Head of caudate nucleus (tissue), 42 donors: Measurements from ENCODE around the gene NELL1.
A peak's percentile ranks its signal among the peaks of the same experiment; 100 is the strongest.

Source experiments
- DNase-seq, 42 donors: peaks; one replicate each; pipeline versions ENCODE4 v3.0.0 to v3.0.0-alpha.2; 2020 to 2021; ENCODE audit warnings: mixed read lengths in 7 of 42
- intact Hi-C: fragments of 100-400 bp; cut with DNase I; formaldehyde crosslinking; loops from one replicate; pipeline ENCODE4 v1.15.0; 2022

NELL1 gene

GRCh38 chr11:20754933-20755332 is 85.5 kb downstream of the NELL1 start:
- peak in 6 of 42 donors; percentile 7 to 45 (median 22) for DNase-seq
- intact Hi-C loops: no loop called here

GRCh38 chr11:20759541-20759940 is 90.2 kb downstream of the NELL1 start:
- no peak for DNase-seq
- intact Hi-C loops: no loop called here

- no peak for DNase-seq
- intact Hi-C loops: no loop called here
Measured at GRCh38 chr11:20760811-20761210, 91.4 kb downstream of the NELL1 start.

DNA sequence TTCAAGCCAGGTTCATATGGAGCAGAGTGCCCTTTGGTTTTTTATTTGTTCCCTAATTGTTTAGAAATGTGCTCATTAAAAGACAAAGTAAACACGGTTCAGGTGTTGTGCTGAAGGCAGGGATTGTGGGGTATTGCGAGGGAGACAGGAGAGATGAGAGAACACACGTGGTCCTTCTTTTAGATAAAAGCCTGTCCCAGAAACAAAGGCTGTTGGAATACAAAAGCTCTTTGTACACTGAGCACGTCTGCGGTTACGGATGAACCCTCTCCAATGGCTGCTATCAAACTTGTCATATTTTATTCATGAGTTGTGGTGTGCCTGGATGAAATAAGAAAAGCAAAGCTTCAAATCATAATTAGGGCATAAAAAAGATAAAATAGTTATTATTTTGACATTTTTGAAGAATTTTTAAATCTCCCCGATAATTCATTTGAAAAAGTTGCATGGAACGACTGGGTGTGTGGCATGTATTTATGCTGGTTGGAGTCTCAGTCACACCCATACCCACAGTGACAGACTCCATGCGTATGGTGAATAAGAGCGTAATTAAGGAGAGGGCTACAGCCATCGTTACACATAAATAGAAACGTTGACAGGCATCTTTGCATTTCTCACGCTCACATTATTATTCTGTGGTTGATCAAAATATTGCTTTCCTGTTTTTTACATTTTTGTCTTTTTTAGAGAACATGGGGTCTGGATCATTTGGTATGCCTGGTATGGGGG is 92.9 kb downstream of the NELL1 start:
- intact Hi-C loops: no loop called here
- peak in 1 of 42 donors; percentile 14 for DNase-seq

DNA sequence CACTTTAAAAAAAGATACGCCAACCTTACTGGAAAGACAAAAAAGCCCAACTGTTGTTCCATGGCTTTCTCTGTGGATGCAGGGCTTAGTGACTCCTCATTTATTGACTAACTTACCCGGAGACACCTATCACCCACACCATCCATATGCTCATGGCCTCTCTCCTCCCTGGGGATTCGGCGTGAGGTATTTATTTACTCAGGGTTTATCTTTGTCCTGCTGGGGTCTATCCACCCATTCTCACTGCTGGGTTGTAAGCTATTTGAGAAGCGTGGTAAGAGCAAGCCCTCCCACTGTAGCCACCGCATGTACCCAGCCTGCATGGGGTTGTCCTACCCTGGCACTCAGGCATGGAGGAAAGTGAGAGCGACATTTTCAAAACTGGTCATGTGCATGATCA is 93.6 kb downstream of the NELL1 start:
- no peak for DNase-seq
- intact Hi-C loops: no loop called here

- intact Hi-C loops: no loop called here
- DNase-seq: no peak
Measured at GRCh38 chr11:20770414-20770946, 101.1 kb downstream of the NELL1 start.

DNA sequence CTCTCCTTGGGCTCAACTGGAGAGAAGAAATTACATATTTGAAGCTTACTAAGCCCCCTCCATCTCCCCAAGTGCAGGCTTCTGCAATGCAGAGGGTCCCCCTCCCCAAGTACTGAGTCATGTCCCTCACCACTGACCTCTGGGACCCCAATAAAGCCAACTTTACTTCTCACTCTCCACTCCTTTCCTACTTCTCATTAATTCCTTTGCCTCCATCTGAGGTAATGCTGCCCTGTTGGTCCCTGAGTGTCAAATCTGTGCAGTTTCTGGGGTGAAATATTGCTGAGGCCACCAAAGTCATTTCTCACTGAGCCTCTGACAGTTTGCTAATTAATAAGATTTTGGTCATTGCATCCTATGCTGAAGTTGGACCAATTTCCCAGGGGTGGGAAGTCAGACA is 101.6 kb downstream of the NELL1 start:
- DNase-seq: no peak
- intact Hi-C loops: no loop called here

DNA sequence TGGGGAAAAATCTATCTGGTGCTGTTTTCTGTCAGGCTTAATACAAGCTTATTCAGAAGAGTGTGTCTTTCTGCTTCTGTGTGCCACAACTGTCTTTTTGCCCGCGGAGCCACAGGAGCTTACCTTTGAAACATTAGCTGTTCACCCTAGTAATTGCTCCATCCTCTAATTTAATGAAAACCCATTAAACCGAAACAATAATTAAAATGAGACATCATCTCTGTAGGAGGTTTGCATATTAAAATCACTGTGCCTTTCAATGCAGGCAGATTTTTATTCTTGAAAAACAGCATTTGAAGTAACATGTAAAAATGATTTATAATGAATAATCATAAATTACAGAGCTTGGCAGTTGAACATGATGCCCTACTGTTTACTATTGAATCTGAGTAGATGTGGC is 102.3 kb downstream of the NELL1 start:
- intact Hi-C loops: no loop called here
- DNase-seq: no peak

DNA sequence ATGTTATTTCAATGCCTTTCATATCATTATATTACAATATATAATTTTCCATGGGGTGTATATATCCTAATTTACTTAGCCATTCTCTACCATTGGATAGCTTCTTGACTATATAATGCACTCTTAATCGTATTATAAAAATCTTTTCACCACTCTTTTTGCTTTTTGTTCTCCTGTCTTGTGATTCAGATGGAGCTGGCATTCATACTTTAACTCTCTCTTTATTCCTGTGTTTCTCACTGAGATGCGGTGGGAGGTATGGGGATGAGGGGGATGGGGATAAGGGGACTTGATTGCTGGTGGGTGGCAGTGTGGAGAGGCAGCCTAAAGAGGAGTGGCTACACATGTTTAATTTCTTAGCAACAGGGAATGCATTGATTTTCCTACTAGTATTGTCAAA is 105.9 kb downstream of the NELL1 start:
- intact Hi-C loops: no loop called here
- no peak for DNase-seq

DNA sequence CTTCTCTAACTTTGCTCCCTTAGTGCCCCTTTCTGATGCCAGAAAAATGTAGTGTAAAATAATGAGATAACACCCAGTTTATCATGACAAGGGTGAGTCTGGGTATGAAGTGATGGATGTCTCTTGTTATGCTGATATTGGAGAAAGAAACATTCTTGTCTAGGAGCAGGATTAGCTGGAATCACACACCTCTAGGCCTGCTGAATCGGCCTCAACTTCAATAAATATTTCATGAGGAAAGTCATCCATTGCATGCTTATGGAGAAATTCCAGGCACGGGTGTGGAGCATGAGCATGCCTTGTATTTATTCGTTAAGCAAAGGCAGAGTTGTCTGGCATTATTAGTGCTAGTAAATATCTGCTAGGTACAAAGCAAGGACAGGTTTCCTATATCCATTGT is 113.4 kb downstream of the NELL1 start:
- intact Hi-C loops: no loop called here

GRCh38 chr11:20783220-20783619 is 113.8 kb downstream of the NELL1 start:
- intact Hi-C loops: no loop called here

More for the DNA sequence above, 113.4 kb downstream of the NELL1 start:
- no peak for DNase-seq

GRCh38 chr11:20790622-20791021 is 121.2 kb downstream of the NELL1 start:
- intact Hi-C loops: no loop called here
- DNase-seq: no peak

More at GRCh38 chr11:20783220-20783619, 113.8 kb downstream of the NELL1 start:
- no peak for DNase-seq

DNA sequence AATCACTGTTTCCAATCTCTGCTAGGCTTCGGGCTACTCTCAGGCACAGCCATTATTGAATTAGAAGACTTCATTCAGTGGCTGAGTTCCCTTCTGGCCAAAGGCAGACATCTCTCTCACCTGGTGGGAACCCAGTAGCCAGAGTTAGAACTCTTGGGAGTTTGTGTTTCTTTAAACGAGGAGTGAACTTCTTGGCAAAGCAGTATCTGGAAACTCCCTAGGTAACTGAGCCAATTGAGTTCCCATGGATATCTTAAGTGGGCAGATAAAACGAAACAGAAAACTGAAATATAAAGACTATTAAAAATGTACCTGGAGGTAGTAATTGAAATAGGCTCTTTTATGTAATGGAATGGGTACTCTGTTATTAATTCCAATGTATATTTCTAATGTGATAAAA is 125.6 kb downstream of the NELL1 start:
- DNase-seq: no peak
- intact Hi-C loops: no loop called here

DNA sequence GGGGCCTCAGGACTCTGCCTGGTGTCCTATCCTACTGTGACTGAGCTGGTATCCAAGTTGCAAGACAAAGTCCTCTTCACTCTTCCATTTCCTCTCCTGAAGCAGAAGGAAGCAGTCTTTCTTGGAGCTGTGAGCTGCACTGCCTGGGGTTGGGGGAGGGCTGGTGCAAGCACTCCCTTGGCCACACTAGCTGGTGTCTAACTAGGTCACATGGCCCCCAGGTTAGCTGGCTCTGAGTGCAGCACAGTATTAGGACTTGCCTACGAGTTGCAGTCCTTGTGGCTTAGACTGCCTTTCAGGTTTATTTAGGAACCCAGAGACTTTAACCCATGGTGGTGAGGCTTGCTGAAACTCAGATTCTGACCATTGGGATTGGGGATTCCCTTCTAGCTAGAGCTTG is 138.9 kb downstream of the NELL1 start:
- intact Hi-C loops: no loop called here
- no peak for DNase-seq

- DNase-seq: peak in 23 of 42 donors; percentile 5 to 73 (median 27)
- intact Hi-C loops: no loop called here
Measured at GRCh38 chr11:20821046-20821445, 151.7 kb downstream of the NELL1 start.

- intact Hi-C loops: no loop called here
- DNase-seq: no peak
Measured at GRCh38 chr11:20821470-20821869, 152.1 kb downstream of the NELL1 start.

DNA sequence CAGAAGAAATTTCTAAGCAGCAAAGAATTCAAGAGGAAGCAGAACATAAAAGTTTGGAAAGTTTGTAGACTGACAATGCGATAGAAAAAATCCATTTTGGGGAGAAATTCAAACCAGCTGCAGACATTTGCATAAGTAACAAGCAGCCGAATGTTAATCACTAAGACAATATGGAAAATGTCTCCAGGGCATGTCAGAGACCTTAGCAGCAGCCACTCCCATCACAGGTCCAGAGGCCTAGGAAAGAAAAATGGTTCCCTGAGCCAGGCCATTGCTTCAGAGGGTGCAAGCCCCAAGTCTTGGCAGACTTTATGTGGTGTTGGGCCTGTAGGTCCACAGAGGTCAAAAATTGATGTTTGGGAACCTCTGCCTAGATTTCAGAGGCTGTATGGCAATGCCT is 155.4 kb downstream of the NELL1 start:
- no peak for DNase-seq
- intact Hi-C loops: no loop called here

DNA sequence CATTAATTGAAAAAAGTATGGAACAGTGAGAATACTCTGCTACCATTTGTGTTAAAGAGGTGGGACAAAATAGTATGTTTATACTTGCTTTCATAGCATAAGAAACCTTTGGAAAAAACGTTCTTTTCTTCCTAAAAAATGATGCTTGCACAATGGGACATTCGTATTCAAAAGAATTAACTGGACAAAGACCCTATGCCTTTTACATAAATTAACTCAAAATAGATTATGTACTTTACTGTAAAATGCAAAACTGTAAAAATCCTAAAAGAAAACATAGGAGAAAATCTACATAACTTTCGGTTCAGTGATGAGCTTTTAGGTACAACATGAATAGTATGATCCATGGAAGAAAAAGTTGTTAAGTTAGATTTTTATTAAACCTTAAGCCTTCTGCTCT is 166.2 kb downstream of the NELL1 start:
- no peak for DNase-seq
- intact Hi-C loops: no loop called here

- intact Hi-C loops: no loop called here
Measured at GRCh38 chr11:20839231-20839630, 169.8 kb downstream of the NELL1 start.

DNA sequence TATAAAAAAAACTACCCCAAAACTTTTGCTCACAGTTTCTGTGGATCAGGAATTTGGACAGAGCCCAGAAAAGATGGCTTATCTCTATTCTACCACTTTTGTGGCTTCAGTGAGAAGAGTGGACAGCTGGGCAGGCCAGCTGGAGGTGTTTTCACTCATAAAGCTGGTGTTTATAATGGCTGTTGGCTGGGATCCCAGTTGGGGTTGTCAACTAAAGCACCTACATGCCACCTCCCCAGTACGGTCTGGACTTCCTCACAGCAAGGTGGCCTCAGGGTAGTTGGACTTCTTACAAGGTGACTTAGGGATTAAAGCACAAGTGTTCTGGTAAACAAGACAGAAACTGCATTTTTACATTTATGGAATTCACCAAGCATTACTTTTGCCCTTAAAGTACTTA is 171.0 kb downstream of the NELL1 start:
- intact Hi-C loops: no loop called here
- DNase-seq: no peak

More at GRCh38 chr11:20839231-20839630, 169.8 kb downstream of the NELL1 start:
- no peak for DNase-seq

- no peak for DNase-seq
- intact Hi-C loops: no loop called here
Measured at GRCh38 chr11:20844216-20844615, 174.8 kb downstream of the NELL1 start.
